ENCODE data around the gene MALRD1. TPM values are rescaled to one million over a fixed set of nuclear protein-coding genes. Genes with fewer than 3 reads are reported as not detected.

Gene MALRD1
- total RNA-seq, 1 experiment from 2014 or later, result 0.50 TPM

DNA sequence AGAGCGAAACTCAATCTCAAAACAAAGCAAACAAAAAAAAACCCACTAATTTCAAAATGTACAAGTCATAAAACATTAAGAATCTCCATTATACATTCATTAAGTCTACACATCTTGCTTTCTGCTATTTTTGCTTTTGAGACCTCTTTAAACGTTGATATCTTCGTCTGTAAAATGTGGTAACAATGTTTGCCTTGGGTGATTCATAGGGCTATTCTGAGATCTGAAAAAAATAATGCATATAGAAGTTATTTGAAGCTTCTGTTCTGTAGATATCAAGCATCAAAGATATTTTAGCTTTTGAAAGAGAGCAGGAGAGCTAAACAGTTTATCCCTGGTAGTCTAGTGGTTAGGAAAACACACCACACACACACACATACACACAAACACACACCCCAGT lies 609.5 kb downstream of the MALRD1 start:
- ChIA-PET POLR2A (no interaction called here), CTCF (no interaction called here)
- no peaks in the 10 kb centered on the region for H3K36me3 Mint-ChIP-seq
- TF ChIP-seq ZNF138 (CRISPR knock-in tag; conservative IDR thresholded peaks at IDR 0.05), result no peak
- TF ChIP-seq GRHL2 (CRISPR knock-in tag; IDR thresholded peaks at IDR 0.05; ENCODE audit: insufficient replicate concordance, severe bottlenecking), result no peak
- TF ChIP-seq, protein P1, sequence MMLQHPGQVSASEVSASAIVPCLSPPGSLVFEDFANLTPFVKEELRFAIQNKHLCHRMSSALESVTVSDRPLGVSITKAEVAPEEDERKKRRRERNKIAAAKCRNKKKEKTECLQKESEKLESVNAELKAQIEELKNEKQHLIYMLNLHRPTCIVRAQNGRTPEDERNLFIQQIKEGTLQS (CRISPR knock-in tag; conservative IDR thresholded peaks at IDR 0.05), result no peak
- TF ChIP-seq, protein P2, sequence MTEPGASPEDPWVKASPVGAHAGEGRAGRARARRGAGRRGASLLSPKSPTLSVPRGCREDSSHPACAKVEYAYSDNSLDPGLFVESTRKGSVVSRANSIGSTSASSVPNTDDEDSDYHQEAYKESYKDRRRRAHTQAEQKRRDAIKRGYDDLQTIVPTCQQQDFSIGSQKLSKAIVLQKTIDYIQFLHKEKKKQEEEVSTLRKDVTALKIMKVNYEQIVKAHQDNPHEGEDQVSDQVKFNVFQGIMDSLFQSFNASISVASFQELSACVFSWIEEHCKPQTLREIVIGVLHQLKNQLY (CRISPR knock-in tag; IDR thresholded peaks at IDR 0.05), result no peak
- no peak for TF ChIP-seq EMX1 (CRISPR knock-in tag; IDR thresholded peaks at IDR 0.05)
- no peak for TF ChIP-seq MYBL2 (CRISPR knock-in tag; IDR thresholded peaks at IDR 0.05)
- TF ChIP-seq, protein P3, sequence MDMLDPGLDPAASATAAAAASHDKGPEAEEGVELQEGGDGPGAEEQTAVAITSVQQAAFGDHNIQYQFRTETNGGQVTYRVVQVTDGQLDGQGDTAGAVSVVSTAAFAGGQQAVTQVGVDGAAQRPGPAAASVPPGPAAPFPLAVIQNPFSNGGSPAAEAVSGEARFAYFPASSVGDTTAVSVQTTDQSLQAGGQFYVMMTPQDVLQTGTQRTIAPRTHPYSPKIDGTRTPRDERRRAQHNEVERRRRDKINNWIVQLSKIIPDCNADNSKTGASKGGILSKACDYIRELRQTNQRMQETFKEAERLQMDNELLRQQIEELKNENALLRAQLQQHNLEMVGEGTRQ (CRISPR knock-in tag; IDR thresholded peaks at IDR 0.05), result no peak
- TF ChIP-seq SP1 (CRISPR knock-in tag; conservative IDR thresholded peaks at IDR 0.05), result no peak
- H3K27me3 Mint-ChIP-seq (ENCODE audit: low read depth), result no peaks in the 10 kb centered on the region
- H3K4me1 Mint-ChIP-seq, result no peaks in the 10 kb centered on the region
- ATAC-seq (no peak), DNase-seq (ENCODE audit: low spot score) (no peak)
- H3K9me3 Mint-ChIP-seq, result peaks cover 3% of the 10 kb centered on the region; the same call in 1 of the 2 replicates
- H3K4me3 Mint-ChIP-seq, result no peak overlapping the region
- no peak overlapping the region for H3K27ac Mint-ChIP-seq

DNA sequence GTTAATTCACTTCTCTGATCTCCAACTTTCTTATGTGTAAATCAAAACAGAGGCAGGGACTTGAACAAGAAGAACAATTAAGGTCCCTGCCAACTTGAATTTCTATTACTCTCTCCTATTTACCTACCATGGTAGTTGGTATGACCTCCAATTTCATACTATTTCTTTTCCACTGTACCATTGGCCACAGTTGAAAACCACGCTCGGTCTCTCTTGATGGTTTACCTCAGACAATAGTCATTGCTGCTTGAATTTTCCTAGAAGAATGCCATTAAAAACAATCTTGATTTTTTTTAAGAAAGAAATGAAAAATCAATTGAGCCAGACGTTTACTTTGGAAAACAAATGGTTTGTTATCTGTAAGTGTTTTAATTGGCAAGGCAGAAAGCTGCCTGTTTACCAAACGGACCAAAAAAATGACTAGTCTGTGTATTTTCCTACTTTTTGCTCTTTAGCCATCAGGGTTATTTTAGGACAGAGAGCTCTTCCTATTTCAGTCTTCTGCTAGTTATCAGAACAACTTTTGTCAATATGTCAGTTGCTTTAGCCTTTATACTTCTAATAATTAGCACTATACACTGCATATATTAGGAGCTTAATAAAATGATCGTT lies 610.1 kb downstream of the MALRD1 start:
- Mint-ChIP-seq H3K27ac (no peak overlapping the region), H3K4me3 (no peak overlapping the region), H3K9me3 (peaks cover 3% of the 10 kb centered on the region; the same call in 1 of the 2 replicates), H3K27me3 (ENCODE audit: low read depth) (no peaks in the 10 kb centered on the region), H3K36me3 (no peaks in the 10 kb centered on the region), H3K4me1 (no peaks in the 10 kb centered on the region)
- DNase-seq (ENCODE audit: low spot score) (no peak), ATAC-seq (no peak)
- CTCF ChIA-PET, result no interaction called here
- POLR2A ChIA-PET, result no interaction called here
- TF ChIP-seq, protein P4, sequence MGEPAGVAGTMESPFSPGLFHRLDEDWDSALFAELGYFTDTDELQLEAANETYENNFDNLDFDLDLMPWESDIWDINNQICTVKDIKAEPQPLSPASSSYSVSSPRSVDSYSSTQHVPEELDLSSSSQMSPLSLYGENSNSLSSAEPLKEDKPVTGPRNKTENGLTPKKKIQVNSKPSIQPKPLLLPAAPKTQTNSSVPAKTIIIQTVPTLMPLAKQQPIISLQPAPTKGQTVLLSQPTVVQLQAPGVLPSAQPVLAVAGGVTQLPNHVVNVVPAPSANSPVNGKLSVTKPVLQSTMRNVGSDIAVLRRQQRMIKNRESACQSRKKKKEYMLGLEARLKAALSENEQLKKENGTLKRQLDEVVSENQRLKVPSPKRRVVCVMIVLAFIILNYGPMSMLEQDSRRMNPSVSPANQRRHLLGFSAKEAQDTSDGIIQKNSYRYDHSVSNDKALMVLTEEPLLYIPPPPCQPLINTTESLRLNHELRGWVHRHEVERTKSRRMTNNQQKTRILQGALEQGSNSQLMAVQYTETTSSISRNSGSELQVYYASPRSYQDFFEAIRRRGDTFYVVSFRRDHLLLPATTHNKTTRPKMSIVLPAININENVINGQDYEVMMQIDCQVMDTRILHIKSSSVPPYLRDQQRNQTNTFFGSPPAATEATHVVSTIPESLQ (CRISPR knock-in tag; IDR thresholded peaks at IDR 0.05), result no peak
- TF ChIP-seq, protein P5, sequence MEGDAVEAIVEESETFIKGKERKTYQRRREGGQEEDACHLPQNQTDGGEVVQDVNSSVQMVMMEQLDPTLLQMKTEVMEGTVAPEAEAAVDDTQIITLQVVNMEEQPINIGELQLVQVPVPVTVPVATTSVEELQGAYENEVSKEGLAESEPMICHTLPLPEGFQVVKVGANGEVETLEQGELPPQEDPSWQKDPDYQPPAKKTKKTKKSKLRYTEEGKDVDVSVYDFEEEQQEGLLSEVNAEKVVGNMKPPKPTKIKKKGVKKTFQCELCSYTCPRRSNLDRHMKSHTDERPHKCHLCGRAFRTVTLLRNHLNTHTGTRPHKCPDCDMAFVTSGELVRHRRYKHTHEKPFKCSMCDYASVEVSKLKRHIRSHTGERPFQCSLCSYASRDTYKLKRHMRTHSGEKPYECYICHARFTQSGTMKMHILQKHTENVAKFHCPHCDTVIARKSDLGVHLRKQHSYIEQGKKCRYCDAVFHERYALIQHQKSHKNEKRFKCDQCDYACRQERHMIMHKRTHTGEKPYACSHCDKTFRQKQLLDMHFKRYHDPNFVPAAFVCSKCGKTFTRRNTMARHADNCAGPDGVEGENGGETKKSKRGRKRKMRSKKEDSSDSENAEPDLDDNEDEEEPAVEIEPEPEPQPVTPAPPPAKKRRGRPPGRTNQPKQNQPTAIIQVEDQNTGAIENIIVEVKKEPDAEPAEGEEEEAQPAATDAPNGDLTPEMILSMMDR (IDR thresholded peaks at IDR 0.05), result no peak
- TF ChIP-seq, protein P3 (CRISPR knock-in tag; IDR thresholded peaks at IDR 0.05), result no peak
- TF ChIP-seq TEAD4 (CRISPR knock-in tag; IDR thresholded peaks at IDR 0.05) (no peak), ZNF671 (CRISPR knock-in tag; IDR thresholded peaks at IDR 0.05) (no peak), TEAD1 (CRISPR knock-in tag; IDR thresholded peaks at IDR 0.05) (no peak), FOXK1 (CRISPR knock-in tag; IDR thresholded peaks at IDR 0.05) (no peak), NFYB (CRISPR knock-in tag; conservative IDR thresholded peaks at IDR 0.05; ENCODE audit: low read depth) (no peak), FOXJ3 (CRISPR knock-in tag; IDR thresholded peaks at IDR 0.05; ENCODE audit: borderline replicate concordance) (no peak), NR1H2 (CRISPR knock-in tag; IDR thresholded peaks at IDR 0.05) (no peak), OVOL2 (CRISPR knock-in tag; IDR thresholded peaks at IDR 0.05; ENCODE audit: borderline replicate concordance) (no peak)
- TF ChIP-seq, protein P6, sequence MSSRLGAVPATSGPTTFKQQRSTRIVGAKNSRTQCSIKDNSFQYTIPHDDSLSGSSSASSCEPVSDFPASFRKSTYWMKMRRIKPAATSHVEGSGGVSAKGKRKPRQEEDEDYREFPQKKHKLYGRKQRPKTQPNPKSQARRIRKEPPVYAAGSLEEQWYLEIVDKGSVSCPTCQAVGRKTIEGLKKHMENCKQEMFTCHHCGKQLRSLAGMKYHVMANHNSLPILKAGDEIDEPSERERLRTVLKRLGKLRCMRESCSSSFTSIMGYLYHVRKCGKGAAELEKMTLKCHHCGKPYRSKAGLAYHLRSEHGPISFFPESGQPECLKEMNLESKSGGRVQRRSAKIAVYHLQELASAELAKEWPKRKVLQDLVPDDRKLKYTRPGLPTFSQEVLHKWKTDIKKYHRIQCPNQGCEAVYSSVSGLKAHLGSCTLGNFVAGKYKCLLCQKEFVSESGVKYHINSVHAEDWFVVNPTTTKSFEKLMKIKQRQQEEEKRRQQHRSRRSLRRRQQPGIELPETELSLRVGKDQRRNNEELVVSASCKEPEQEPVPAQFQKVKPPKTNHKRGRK (CRISPR knock-in tag; IDR thresholded peaks at IDR 0.05; ENCODE audit: borderline replicate concordance), result no peak
- TF ChIP-seq, protein P7, sequence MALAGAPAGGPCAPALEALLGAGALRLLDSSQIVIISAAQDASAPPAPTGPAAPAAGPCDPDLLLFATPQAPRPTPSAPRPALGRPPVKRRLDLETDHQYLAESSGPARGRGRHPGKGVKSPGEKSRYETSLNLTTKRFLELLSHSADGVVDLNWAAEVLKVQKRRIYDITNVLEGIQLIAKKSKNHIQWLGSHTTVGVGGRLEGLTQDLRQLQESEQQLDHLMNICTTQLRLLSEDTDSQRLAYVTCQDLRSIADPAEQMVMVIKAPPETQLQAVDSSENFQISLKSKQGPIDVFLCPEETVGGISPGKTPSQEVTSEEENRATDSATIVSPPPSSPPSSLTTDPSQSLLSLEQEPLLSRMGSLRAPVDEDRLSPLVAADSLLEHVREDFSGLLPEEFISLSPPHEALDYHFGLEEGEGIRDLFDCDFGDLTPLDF (CRISPR knock-in tag; IDR thresholded peaks at IDR 0.05), result no peak
- TF ChIP-seq, protein P8, sequence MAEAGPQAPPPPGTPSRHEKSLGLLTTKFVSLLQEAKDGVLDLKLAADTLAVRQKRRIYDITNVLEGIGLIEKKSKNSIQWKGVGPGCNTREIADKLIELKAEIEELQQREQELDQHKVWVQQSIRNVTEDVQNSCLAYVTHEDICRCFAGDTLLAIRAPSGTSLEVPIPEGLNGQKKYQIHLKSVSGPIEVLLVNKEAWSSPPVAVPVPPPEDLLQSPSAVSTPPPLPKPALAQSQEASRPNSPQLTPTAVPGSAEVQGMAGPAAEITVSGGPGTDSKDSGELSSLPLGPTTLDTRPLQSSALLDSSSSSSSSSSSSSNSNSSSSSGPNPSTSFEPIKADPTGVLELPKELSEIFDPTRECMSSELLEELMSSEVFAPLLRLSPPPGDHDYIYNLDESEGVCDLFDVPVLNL (CRISPR knock-in tag; IDR thresholded peaks at IDR 0.05; ENCODE audit: borderline replicate concordance, low read depth), result no peak
- TF ChIP-seq, protein P9, sequence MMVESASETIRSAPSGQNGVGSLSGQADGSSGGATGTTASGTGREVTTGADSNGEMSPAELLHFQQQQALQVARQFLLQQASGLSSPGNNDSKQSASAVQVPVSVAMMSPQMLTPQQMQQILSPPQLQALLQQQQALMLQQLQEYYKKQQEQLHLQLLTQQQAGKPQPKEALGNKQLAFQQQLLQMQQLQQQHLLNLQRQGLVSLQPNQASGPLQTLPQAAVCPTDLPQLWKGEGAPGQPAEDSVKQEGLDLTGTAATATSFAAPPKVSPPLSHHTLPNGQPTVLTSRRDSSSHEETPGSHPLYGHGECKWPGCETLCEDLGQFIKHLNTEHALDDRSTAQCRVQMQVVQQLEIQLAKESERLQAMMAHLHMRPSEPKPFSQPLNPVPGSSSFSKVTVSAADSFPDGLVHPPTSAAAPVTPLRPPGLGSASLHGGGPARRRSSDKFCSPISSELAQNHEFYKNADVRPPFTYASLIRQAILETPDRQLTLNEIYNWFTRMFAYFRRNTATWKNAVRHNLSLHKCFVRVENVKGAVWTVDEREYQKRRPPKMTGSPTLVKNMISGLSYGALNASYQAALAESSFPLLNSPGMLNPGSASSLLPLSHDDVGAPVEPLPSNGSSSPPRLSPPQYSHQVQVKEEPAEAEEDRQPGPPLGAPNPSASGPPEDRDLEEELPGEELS (CRISPR knock-in tag; IDR thresholded peaks at IDR 0.05), result no peak
